Neural cell (in vitro differentiated cells): Measurements from ENCODE around the gene NR4A3.

Experiments used
- CTCF ChIP-seq: fragments of 450-650 bp; IDR thresholded peaks from 2 replicates; pipeline ENCODE4 v1.5.1; 2014; ENCODE audit warnings: antibody characterized with exemption, mild to moderate bottlenecking, moderate library complexity; ENCODE audit not compliant: poor library complexity, severe bottlenecking
- REST ChIP-seq: IDR thresholded peaks from 2 replicates; pipeline ENCODE4 v1.6.1; 2012; ENCODE audit warnings: borderline replicate concordance

GRCh38 chr9:99895510-99895909, 73.8 kb downstream of the NR4A3 start:
- TF ChIP-seq CTCF = no peak
- TF ChIP-seq REST = no peak
